Activated CD8-positive, alpha-beta memory T cell treated with anti-CD3 and anti-CD28 coated beads for 48 hours (primary cell): ENCODE measurements around the gene AP3S2.

Experiments used
- DNase-seq, 3 experiments: peaks; one replicate each; pipeline ENCODE4 v3.0.0-alpha.2; 2020; ENCODE audit warnings: low read depth in 2 of 3, low spot score in 2 of 3

The AP3S2 gene

GRCh38 chr15:89818287-89818686 is 75.5 kb downstream of the AP3S2 start:
- DNase-seq, result no peak

- no peak for DNase-seq
These were observed 76.0 kb downstream of the AP3S2 start for GRCh38 chr15:89817701-89818280.

- DNase-seq, result no peak
These were observed 78.0 kb downstream of the AP3S2 start for GRCh38 chr15:89815769-89816168.

- no peak for DNase-seq
These were observed 79.6 kb downstream of the AP3S2 start for GRCh38 chr15:89814112-89814742.

- DNase-seq, result no peak
These were observed 80.2 kb downstream of the AP3S2 start for GRCh38 chr15:89813381-89814111.

GRCh38 chr15:89812847-89813320 is 80.9 kb downstream of the AP3S2 start:
- DNase-seq, result no peak

- DNase-seq, result no peak
These were observed 81.6 kb downstream of the AP3S2 start for GRCh38 chr15:89812011-89812846.

GRCh38 chr15:89810837-89811236 is 83.0 kb downstream of the AP3S2 start:
- no peak for DNase-seq

GRCh38 chr15:89809787-89810148 is 84.0 kb downstream of the AP3S2 start:
- DNase-seq, result no peak

GRCh38 chr15:89809093-89809786 is 84.6 kb downstream of the AP3S2 start:
- no peak for DNase-seq

- DNase-seq, result no peak
These were observed 85.5 kb downstream of the AP3S2 start for GRCh38 chr15:89808160-89808870.

GRCh38 chr15:89807689-89808088 is 86.1 kb downstream of the AP3S2 start:
- no peak for DNase-seq

GRCh38 chr15:89806559-89807550 is 86.9 kb downstream of the AP3S2 start:
- no peak for DNase-seq

GRCh38 chr15:89806210-89806558 is 87.6 kb downstream of the AP3S2 start:
- no peak for DNase-seq

- no peak for DNase-seq
These were observed 88.3 kb downstream of the AP3S2 start for GRCh38 chr15:89805241-89806209.

GRCh38 chr15:89803941-89804800 is 89.6 kb downstream of the AP3S2 start:
- no peak for DNase-seq
